Activated CD4-positive, alpha-beta T cell treated with anti-CD3 and anti-CD28 coated beads for 1 hour (primary cell): Measurements from ENCODE around the gene DCXR.

Source experiments
- DNase-seq: peaks from one replicate; pipeline ENCODE4 v3.0.0-alpha.2; 2020

Gene DCXR

DNA sequence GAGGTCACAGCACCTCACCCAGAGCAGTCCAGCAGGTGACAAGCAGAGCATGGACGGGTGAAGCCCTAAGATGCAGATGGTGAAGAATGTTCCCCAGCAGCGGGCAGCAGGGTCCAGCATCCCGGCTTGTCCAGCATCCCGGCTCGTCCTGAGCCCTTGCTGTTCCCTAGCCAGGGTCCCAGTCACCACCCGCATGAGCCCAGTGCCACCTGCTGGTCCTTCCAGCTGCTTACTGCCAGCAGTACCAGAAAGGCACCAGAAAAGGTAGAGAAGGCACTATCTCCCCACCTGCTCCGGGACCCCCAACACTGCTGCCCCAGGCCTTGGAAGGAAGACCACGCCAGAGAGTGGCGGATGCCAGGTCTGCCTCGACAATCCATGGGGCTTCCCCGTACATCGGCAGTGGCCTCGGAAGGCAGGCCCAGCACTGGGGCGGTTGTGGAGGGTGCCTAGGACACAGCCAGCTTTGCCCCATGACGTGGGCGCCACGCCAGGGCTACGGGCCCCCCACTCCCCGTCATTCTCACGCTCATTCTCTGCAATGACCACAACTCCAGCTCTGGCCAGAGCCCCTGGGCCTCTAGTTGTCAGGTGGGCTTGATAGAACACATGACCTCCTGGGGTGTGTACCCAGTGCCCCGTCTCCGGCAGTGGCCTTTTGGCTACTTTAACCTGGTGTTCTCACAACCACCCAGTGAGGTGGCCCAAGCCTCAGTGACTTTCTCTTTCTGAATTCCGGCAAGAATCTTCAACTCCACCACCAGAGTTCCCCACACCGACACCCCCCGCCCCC is 16.2 kb downstream of the DCXR start:
- DNase-seq = peak; percentile 45

DNA sequence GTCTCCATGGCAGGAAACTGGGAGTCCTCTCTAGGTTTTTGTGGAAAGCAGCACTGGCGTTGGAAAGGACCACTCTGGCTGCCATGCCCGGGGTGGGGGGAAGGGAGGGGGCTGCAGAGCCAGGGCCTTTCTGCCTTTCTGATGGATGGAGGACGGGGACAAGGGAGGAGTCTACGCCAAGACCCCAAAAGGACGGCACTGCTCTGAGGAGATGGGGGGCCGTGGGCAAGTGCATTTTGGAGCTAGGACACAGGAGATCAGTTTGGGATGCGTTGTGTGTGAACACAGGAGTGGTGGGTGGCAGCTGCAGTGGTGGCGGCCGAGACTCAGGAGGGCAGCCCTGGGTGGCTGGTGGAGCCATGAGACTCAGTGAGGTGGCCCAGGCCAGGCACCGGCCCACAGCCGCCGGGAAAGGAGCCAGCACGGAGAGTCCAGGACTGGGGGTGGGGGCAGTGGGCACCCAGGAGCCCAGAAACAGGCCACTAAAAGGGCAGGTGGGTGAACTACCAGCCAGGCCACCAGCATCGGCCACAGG is 16.9 kb downstream of the DCXR start:
- no peak for DNase-seq

- DNase-seq = peak; percentile 44
Measured at GRCh38 chr17:82019690-82020571, 17.6 kb downstream of the DCXR start.

DNA sequence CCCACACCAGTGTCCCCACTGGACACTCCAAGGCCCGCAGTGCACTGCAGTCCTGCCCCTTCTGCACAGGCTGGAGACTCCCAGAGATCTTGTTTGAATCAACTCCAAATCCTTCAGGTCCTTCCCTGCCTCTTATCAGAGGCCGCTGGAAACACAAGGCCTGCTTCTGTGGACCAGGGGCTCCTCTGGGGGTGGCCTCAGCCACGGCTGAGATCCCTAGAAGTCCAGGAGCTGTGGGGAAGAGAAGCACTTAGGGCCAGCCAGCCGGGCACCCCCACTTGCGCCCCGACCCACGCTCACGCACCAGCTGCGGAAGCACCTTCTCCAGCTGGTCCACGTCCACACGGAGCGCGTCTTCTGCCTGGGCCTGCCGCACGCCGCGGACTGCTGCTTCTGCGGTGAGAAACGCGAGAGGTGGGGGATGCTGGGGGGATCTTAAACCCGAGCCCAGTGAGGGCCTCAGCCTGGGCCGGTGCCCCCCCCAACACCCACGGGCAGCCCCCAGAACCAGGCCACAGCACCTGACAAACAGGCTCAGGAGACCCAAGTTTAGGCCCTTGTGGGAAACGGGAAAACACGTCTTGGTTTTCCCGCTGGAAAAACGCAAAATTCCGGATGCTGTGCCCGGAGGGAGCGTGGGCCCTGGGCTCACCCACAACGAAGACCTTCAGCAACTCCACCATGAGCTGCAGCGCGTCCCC is 18.4 kb downstream of the DCXR start:
- DNase-seq = no peak

DNA sequence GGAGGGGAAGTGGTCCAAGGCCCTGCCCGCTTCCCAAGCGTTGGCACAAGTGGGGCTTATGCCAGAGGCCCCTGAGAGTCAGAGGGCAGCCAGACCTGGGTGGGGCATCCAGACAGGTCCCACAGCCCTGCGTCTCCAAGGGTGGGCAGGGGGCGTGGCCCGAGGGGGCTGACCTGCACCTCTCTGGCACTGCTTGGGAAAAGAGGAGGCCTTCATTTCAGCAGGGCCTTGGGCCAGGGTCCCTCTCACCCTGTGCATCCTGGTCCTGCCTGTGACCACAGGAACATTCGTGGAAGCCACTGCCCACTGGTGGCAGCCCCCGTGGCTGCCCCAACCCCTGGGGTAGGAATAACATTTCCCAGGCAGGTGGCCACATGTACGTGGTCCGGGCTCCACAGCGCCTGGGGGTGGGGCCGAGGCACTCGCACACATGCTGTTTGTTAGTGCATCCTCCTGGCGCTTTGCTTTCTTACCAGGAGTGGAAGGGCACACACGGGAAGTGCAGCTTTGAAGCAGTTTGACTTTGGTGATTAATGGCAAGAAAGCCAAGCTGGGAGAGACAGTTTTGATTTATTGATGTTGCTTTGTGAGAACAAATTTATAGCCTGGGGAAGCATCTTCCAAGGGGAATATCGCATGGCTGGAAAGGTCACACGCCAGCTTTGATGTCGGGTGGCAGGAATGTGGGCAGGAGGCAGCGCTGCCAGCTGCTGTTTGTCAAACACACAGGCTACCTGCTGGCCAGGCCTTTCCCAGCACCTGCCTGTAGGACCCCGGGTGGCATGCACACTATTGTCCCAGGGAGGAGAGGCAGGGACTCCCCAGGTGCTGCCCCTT is 19.1 kb downstream of the DCXR start:
- no peak for DNase-seq

GRCh38 chr17:82017612-82018151 is 19.8 kb downstream of the DCXR start:
- no peak for DNase-seq

GRCh38 chr17:82016875-82017459 is 20.5 kb downstream of the DCXR start:
- no peak for DNase-seq

DNA sequence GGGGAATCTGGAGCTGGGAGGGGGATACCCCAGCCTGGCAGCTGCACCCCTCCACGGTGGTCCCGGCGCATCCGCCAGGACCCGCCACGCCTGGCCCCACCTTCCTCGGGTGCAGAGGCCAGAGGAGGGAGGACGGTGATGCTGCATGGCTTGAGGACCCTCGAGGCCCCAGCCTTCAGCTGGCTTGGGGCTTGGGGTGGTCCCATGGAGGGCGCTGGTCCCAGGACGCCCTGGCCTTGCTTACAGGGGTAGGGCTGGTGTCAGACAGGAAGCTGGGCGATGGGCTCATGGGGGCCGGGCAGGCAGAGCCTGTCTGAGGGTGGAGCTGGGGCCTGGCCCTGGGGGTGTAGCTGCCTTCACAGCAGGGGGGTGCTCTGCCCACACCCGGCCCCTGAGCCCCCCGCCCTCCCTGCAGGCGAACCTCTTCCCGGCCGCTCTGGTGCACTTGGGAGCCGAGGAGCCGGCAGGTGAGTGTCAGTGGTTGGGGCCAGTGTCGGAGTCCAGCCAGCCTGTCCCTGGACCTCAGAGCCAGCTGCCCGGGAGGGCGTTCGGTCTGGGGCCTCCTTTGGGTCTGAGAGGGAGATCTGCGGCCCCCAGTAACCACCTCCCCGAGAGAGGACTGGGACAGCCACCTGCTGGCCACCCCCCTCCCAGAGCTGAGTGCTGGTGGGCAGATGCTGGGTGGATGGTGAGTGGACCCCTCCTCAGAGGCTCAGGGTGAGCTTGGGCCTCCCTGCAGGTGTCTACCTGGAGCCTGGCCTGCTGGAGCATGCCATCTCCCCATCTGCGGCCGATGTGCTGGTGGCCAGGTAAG is 21.2 kb downstream of the DCXR start:
- DNase-seq = no peak

- DNase-seq = no peak
Measured at GRCh38 chr17:82015311-82015971, 22.1 kb downstream of the DCXR start.

GRCh38 chr17:82014971-82015310 is 22.6 kb downstream of the DCXR start:
- DNase-seq = no peak

GRCh38 chr17:82014432-82014831 is 23.1 kb downstream of the DCXR start:
- no peak for DNase-seq

DNA sequence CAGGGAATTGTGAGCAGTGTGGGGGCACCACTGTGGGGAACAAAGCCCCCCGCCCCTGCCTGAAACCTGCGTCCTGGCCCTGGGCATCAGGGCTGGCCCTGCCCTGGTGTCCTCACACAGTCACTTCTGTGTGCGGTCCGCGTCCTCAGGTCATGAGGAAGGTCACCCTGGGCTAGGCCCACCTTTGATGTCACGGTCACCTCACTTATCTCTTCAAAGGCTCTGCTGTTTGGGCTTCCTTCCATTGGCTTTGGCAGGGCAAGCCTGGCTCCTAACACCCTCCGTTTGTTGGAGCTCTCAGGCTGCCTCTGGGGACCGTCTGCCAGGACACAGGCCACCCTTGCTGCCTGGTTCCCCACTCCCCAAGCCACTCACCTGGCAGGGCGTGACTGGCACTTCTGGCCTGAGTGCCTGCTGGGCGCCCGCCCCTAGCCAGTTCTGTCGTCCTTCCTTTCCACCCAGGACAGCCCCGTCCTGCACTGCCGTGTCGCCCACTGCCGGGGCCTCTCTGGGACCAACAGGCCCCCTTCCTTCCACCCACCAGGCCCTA is 23.6 kb downstream of the DCXR start:
- DNase-seq = no peak

GRCh38 chr17:82013341-82013740 is 24.2 kb downstream of the DCXR start:
- DNase-seq = no peak

- no peak for DNase-seq
Measured at GRCh38 chr17:82012640-82013295, 24.7 kb downstream of the DCXR start.

GRCh38 chr17:82012261-82012639 is 25.2 kb downstream of the DCXR start:
- DNase-seq = no peak

- DNase-seq = no peak
Measured at GRCh38 chr17:82011617-82012187, 25.8 kb downstream of the DCXR start.

DNA sequence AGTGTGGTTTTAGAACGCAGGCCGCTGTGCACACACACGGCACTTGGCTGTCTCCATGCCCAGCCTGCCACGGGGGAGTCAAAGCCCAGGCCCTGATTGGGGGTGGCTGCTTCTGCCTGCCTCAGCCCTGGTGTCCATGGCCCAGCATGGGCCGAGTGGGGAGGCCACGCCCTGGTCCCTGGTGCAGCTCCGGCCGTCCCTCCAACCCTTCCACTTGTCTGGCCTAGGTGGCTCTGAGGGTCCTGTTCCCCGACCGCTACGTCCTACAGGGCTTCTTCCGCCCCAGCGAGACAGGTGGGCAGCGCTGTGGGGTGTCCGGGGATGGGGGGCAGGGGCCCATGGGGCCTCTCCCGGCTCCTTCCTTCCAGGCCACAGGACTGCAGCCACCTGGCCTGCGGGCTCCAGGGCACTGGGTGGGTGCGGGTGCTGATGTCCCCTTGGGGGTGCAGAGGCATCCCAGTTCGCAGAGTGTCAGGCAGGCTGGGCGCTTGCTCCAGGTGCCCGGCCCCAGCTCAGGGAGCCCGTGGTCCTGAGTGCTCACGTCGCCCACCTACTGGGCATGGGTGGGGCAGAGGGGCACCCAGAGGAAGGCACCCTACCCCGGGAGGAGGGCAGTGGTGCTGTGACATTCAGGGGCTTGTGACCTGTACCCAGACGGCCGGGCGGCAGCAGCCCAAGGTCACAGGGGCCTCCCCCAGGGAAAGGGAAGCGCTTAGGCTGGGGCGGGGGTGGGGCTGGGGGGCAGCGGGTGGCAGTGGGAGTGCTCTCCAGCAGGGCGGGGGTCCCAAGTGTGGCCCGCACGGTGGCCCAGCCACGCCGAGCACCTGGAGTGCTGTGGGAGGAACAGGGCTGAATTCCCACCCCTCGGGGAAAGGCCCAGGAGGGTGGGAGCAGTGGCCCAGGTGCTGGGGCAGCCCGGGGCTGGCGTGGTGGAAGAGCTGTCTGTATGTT is 26.6 kb downstream of the DCXR start:
- no peak for DNase-seq

DNA sequence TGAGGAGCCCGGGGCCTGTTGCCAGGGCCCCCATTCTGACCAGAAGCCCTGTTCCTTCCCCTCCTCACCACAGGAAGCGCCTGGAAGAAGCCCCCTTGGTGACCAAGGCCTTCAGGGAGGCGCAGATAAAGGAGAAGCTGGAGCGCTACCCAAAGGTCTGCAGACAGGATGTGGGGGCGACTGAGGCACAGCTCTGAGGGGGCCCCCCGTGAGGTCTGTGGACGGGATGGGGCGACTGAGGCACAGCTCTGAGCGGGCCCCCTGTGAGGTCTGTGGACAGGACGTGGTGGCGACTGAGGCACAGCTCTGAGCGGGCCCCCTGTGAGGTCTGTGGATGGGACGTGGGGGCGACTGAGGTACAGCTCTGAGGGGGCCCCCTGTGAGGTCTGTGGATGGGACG is 28.1 kb downstream of the DCXR start:
- DNase-seq = no peak
